M059J (cell line): ENCODE measurements around the gene RECQL5. TPM values are rescaled to one million over a fixed set of nuclear protein-coding genes. Genes with fewer than 3 reads are reported as not detected.

Source experiments
- DNase-seq: peaks from one replicate; pipeline ENCODE4 v3.0.0-alpha.2; 2012; ENCODE audit warnings: low read depth
- total RNA-seq: library from RNA; depleted of rRNA; stranded (reverse); fragments of >200 nt; shearing (Covaris generic); gene quantifications from 2 replicates; pipeline ENCODE4 v1.2.3, GENCODE V29; 2014; rRNA removed

Gene RECQL5
- total RNA-seq, result 8.9 and 13.1 TPM in 2 replicates

- peak; percentile 96 for DNase-seq
Observed at GRCh38 chr17:75666959-75667790, at the start of gene RECQL5, which contains the start of gene SAP30BP. TSS of gene RECQL5 (minus strand) at chr17:75667154. CDS start at chr17:75666557, 597 bp downstream. TSS of gene SAP30BP (plus strand) at chr17:75667338. CDS start at chr17:75667373, 35 bp downstream.

GRCh38 chr17:75712446-75712845, 45.5 kb upstream of the RECQL5 start:
- no peak for DNase-seq

GRCh38 chr17:75707079-75707571, 40.2 kb upstream of the RECQL5 start:
- DNase-seq, result peak; percentile 91

GRCh38 chr17:75706042-75706728, 39.2 kb upstream of the RECQL5 start:
- DNase-seq, result no peak

GRCh38 chr17:75704963-75705875, 38.3 kb upstream of the RECQL5 start:
- DNase-seq, result no peak

- DNase-seq, result peak; percentile 56
Observed at GRCh38 chr17:75703591-75703990, 36.6 kb upstream of the RECQL5 start.

- no peak for DNase-seq
Observed at GRCh38 chr17:75703191-75703590, 36.2 kb upstream of the RECQL5 start.

GRCh38 chr17:75701288-75701687, 34.3 kb upstream of the RECQL5 start:
- no peak for DNase-seq

- no peak for DNase-seq
Observed at GRCh38 chr17:75698659-75699058, 31.7 kb upstream of the RECQL5 start.

GRCh38 chr17:75697651-75698291, 30.8 kb upstream of the RECQL5 start:
- no peak for DNase-seq

- DNase-seq, result no peak
Observed at GRCh38 chr17:75695830-75696271, 28.9 kb upstream of the RECQL5 start.

- DNase-seq, result peak; percentile 80
Observed at GRCh38 chr17:75695141-75695829, 28.3 kb upstream of the RECQL5 start.

GRCh38 chr17:75694536-75694935, 27.6 kb upstream of the RECQL5 start:
- DNase-seq, result no peak

- peak; percentile 100 for DNase-seq
Observed at GRCh38 chr17:75693500-75694481, 26.8 kb upstream of the RECQL5 start.

GRCh38 chr17:75692976-75693375, 26.0 kb upstream of the RECQL5 start:
- peak; percentile 30 for DNase-seq

GRCh38 chr17:75691801-75692626, 25.1 kb upstream of the RECQL5 start:
- DNase-seq, result no peak

- DNase-seq, result peak; percentile 99
Observed at GRCh38 chr17:75691371-75691791, 24.4 kb upstream of the RECQL5 start.

- peak; percentile 67 for DNase-seq
Observed at GRCh38 chr17:75689441-75689873, 22.5 kb upstream of the RECQL5 start.
